ENCODE results near the gene ORAI3. TPM values are rescaled to one million over a fixed set of nuclear protein-coding genes. Genes with fewer than 3 reads are reported as not detected.

ORAI3 gene
- total RNA-seq, 1 experiment from 2014 or later, result 10.8 TPM

DNA sequence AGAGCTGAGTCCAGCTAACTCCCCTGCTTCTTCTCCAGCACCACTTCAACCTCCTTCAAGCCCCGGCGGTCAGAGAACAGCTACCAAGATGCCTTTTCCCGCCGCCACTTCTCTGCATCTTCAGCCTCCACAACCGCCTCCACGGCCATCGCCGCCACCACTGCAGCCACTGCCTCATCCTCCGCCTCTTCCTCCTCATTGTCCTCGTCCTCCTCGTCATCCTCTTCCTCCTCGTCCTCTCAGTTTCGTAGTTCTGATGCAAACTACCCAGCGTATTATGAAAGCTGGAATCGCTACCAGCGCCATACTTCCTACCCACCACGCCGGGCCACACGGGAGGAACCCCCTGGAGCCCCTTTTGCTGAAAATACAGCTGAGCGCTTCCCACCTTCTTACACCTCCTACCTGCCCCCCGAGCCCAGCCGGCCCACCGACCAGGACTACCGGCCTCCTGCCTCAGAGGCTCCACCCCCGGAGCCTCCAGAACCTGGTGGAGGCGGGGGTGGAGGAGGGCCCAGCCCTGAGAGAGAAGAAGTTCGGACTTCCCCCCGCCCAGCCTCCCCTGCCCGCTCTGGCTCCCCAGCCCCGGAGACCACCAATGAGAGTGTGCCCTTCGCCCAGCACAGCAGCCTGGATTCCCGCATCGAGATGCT is 15.8 kb downstream of the ORAI3 start:
- H3K27me3 Mint-ChIP-seq (ENCODE audit: low read depth), result no peaks in the 10 kb centered on the region
- no peak for DNase-seq (ENCODE audit: low spot score)
- H3K4me3 Mint-ChIP-seq, result no peak overlapping the region
- H3K9me3 Mint-ChIP-seq, result no peaks in the 10 kb centered on the region
- H3K4me1 Mint-ChIP-seq, result 0 out of 2 replicates have a peak, but pooled peaks cover 3% of the 10 kb centered on the region
- POLR2A ChIA-PET, result interaction anchor here (0.6 kb wide), 1 partner anchor 10 kb away, joined by 3 read pairs; no protein-coding TSS in a partner anchor
- CTCF ChIA-PET, result interaction anchor here (0.6 to 1.7 kb wide), 4 partner anchors 11 to 119 kb away, joined by 3 to 9 read pairs (median 4); no protein-coding TSS in a partner anchor
- no peak for ATAC-seq
- H3K27ac Mint-ChIP-seq, result no peak overlapping the region
- peaks cover 72% of the 10 kb centered on the region for H3K36me3 Mint-ChIP-seq
- no peak for TF ChIP-seq ZNF423 (CRISPR knock-in tag; IDR thresholded peaks at IDR 0.05)
- no peak for TF ChIP-seq NFE2L1 (CRISPR knock-in tag; IDR thresholded peaks at IDR 0.05)
- TF ChIP-seq IRF2 (CRISPR knock-in tag; IDR thresholded peaks at IDR 0.05; ENCODE audit: borderline replicate concordance, low read depth), result no peak
- TF ChIP-seq OVOL2 (CRISPR knock-in tag; IDR thresholded peaks at IDR 0.05; ENCODE audit: borderline replicate concordance), result no peak
- no peak for TF ChIP-seq CREM (CRISPR knock-in tag; IDR thresholded peaks at IDR 0.05)
- TF ChIP-seq, protein P1, sequence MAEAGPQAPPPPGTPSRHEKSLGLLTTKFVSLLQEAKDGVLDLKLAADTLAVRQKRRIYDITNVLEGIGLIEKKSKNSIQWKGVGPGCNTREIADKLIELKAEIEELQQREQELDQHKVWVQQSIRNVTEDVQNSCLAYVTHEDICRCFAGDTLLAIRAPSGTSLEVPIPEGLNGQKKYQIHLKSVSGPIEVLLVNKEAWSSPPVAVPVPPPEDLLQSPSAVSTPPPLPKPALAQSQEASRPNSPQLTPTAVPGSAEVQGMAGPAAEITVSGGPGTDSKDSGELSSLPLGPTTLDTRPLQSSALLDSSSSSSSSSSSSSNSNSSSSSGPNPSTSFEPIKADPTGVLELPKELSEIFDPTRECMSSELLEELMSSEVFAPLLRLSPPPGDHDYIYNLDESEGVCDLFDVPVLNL (CRISPR knock-in tag; IDR thresholded peaks at IDR 0.05; ENCODE audit: borderline replicate concordance, low read depth), result no peak
- TF ChIP-seq HMGA2 (CRISPR knock-in tag; IDR thresholded peaks at IDR 0.05), result no peak
- TF ChIP-seq PRRX2 (CRISPR knock-in tag; IDR thresholded peaks at IDR 0.05), result no peak
- TF ChIP-seq ZNF121 (CRISPR knock-in tag; IDR thresholded peaks at IDR 0.05), result no peak

DNA sequence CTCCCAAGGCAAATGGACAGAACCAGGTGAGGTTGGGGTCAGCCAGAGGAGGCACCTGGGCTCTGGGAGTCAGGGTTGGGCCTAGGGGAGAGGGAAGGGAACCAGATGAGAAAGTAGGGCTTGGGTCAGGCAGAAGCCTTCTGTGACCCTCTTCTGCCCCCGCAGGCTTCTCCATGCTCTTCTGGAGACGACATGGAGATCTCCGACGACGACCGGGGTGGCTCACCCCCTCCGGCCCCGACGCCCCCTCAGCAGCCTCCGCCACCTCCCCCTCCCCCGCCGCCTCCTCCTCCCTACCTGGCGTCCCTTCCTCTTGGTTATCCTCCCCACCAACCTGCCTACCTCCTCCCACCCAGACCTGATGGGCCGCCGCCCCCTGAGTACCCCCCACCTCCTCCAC is 16.6 kb downstream of the ORAI3 start:
- Mint-ChIP-seq H3K36me3 (peaks cover 66% of the 10 kb centered on the region), H3K27ac (no peak overlapping the region), H3K27me3 (ENCODE audit: low read depth) (no peaks in the 10 kb centered on the region), H3K4me3 (no peak overlapping the region), H3K4me1 (no peaks in the 10 kb centered on the region), H3K9me3 (no peaks in the 10 kb centered on the region)
- ATAC-seq (peak; percentile 41; the same call in 1 of the 2 replicates), DNase-seq (ENCODE audit: low spot score) (no peak)
- CTCF ChIA-PET, result interaction anchor here (0.6 to 1.7 kb wide), 3 partner anchors 12 to 130 kb away, joined by 5 to 9 read pairs (median 6); no protein-coding TSS in a partner anchor
- TF ChIP-seq, protein P2, sequence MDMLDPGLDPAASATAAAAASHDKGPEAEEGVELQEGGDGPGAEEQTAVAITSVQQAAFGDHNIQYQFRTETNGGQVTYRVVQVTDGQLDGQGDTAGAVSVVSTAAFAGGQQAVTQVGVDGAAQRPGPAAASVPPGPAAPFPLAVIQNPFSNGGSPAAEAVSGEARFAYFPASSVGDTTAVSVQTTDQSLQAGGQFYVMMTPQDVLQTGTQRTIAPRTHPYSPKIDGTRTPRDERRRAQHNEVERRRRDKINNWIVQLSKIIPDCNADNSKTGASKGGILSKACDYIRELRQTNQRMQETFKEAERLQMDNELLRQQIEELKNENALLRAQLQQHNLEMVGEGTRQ (CRISPR knock-in tag; IDR thresholded peaks at IDR 0.05), result no peak
- TF ChIP-seq RORB (CRISPR knock-in tag; IDR thresholded peaks at IDR 0.05) (no peak), OVOL2 (CRISPR knock-in tag; IDR thresholded peaks at IDR 0.05; ENCODE audit: borderline replicate concordance) (no peak), ESRRA (CRISPR knock-in tag; IDR thresholded peaks at IDR 0.05; ENCODE audit: borderline replicate concordance) (no peak), NFE2L1 (CRISPR knock-in tag; IDR thresholded peaks at IDR 0.05) (no peak), FOXP1 (CRISPR knock-in tag; IDR thresholded peaks at IDR 0.05; ENCODE audit: borderline replicate concordance) (no peak), GTF2I (CRISPR knock-in tag; conservative IDR thresholded peaks at IDR 0.05) (no peak), ETV6 (CRISPR knock-in tag; IDR thresholded peaks at IDR 0.05) (no peak), TEAD4 (CRISPR knock-in tag; IDR thresholded peaks at IDR 0.05) (no peak), GABPB1 (CRISPR knock-in tag; IDR thresholded peaks at IDR 0.05) (no peak), ZBTB21 (CRISPR knock-in tag; IDR thresholded peaks at IDR 0.05; ENCODE audit: borderline replicate concordance) (no peak), ZNF317 (CRISPR knock-in tag; IDR thresholded peaks at IDR 0.05; ENCODE audit: borderline replicate concordance, low read depth) (no peak), ZNF396 (CRISPR knock-in tag; IDR thresholded peaks at IDR 0.05; ENCODE audit: borderline replicate concordance) (no peak)
- TF ChIP-seq, protein P3, sequence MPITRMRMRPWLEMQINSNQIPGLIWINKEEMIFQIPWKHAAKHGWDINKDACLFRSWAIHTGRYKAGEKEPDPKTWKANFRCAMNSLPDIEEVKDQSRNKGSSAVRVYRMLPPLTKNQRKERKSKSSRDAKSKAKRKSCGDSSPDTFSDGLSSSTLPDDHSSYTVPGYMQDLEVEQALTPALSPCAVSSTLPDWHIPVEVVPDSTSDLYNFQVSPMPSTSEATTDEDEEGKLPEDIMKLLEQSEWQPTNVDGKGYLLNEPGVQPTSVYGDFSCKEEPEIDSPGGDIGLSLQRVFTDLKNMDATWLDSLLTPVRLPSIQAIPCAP (CRISPR knock-in tag; IDR thresholded peaks at IDR 0.05), result no peak
- TF ChIP-seq, protein P4, sequence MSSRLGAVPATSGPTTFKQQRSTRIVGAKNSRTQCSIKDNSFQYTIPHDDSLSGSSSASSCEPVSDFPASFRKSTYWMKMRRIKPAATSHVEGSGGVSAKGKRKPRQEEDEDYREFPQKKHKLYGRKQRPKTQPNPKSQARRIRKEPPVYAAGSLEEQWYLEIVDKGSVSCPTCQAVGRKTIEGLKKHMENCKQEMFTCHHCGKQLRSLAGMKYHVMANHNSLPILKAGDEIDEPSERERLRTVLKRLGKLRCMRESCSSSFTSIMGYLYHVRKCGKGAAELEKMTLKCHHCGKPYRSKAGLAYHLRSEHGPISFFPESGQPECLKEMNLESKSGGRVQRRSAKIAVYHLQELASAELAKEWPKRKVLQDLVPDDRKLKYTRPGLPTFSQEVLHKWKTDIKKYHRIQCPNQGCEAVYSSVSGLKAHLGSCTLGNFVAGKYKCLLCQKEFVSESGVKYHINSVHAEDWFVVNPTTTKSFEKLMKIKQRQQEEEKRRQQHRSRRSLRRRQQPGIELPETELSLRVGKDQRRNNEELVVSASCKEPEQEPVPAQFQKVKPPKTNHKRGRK (CRISPR knock-in tag; IDR thresholded peaks at IDR 0.05; ENCODE audit: borderline replicate concordance), result no peak
- TF ChIP-seq, protein P5, sequence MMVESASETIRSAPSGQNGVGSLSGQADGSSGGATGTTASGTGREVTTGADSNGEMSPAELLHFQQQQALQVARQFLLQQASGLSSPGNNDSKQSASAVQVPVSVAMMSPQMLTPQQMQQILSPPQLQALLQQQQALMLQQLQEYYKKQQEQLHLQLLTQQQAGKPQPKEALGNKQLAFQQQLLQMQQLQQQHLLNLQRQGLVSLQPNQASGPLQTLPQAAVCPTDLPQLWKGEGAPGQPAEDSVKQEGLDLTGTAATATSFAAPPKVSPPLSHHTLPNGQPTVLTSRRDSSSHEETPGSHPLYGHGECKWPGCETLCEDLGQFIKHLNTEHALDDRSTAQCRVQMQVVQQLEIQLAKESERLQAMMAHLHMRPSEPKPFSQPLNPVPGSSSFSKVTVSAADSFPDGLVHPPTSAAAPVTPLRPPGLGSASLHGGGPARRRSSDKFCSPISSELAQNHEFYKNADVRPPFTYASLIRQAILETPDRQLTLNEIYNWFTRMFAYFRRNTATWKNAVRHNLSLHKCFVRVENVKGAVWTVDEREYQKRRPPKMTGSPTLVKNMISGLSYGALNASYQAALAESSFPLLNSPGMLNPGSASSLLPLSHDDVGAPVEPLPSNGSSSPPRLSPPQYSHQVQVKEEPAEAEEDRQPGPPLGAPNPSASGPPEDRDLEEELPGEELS (CRISPR knock-in tag; IDR thresholded peaks at IDR 0.05), result no peak
- TF ChIP-seq, protein P6, sequence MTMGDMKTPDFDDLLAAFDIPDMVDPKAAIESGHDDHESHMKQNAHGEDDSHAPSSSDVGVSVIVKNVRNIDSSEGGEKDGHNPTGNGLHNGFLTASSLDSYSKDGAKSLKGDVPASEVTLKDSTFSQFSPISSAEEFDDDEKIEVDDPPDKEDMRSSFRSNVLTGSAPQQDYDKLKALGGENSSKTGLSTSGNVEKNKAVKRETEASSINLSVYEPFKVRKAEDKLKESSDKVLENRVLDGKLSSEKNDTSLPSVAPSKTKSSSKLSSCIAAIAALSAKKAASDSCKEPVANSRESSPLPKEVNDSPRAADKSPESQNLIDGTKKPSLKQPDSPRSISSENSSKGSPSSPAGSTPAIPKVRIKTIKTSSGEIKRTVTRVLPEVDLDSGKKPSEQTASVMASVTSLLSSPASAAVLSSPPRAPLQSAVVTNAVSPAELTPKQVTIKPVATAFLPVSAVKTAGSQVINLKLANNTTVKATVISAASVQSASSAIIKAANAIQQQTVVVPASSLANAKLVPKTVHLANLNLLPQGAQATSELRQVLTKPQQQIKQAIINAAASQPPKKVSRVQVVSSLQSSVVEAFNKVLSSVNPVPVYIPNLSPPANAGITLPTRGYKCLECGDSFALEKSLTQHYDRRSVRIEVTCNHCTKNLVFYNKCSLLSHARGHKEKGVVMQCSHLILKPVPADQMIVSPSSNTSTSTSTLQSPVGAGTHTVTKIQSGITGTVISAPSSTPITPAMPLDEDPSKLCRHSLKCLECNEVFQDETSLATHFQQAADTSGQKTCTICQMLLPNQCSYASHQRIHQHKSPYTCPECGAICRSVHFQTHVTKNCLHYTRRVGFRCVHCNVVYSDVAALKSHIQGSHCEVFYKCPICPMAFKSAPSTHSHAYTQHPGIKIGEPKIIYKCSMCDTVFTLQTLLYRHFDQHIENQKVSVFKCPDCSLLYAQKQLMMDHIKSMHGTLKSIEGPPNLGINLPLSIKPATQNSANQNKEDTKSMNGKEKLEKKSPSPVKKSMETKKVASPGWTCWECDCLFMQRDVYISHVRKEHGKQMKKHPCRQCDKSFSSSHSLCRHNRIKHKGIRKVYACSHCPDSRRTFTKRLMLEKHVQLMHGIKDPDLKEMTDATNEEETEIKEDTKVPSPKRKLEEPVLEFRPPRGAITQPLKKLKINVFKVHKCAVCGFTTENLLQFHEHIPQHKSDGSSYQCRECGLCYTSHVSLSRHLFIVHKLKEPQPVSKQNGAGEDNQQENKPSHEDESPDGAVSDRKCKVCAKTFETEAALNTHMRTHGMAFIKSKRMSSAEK (CRISPR knock-in tag; IDR thresholded peaks at IDR 0.05; ENCODE audit: borderline replicate concordance), result no peak
- POLR2A ChIA-PET, result no interaction called here

Measured in WTC11 (cell line).